ENCODE measurements around the gene MEX3D.

GRCh38 chr19:1587872-1588271 lies 19.7 kb upstream of the MEX3D start:
- TF ChIP-seq REST (IDR thresholded peaks at IDR 0.05; ENCODE audit: insufficient read depth in 1 of 2, low read depth in 2 of 2, low read length in 2 of 2) (no peak), POLR2AphosphoS5 (IDR thresholded peaks at IDR 0.05; ENCODE audit: low read depth, low read length) (no peak), TAF1 (IDR thresholded peaks at IDR 0.05; ENCODE audit: borderline replicate concordance, insufficient read depth, low read length) (no peak), FOXP2 (optimal IDR thresholded peaks at IDR 0.05; ENCODE audit: borderline replicate concordance, extremely low read depth, extremely low read length, insufficient read depth) (no peak), SIN3A (IDR thresholded peaks at IDR 0.05; ENCODE audit: borderline replicate concordance, insufficient read depth, low read length) (no peak)

All from PFSK-1 (cell line).